ENCODE measurements around the gene USP40. TPM values are rescaled to one million over a fixed set of nuclear protein-coding genes. Genes with fewer than 3 reads are reported as not detected.

USP40 gene
- total and polyA plus RNA-seq, 10 of the 15 experiments (the other 5 are each of a cell fraction or from before 2014, with no cell fraction given) = 3.4 to 20.8 (median 15.2) TPM

GRCh38 chr2:233464056-233464455 is 102.5 kb downstream of the USP40 start:
- Histone ChIP-seq H3K9ac (ENCODE audit: control insufficient read depth, insufficient read depth, low read length) (no peak overlapping the region), H3K27ac (ENCODE audit: control insufficient read depth, insufficient read depth) (no peak overlapping the region), H3K36me3 (ENCODE audit: control insufficient read depth in 2 of 2, insufficient read depth in 2 of 2, low read length in 1 of 2) (peaks cover 17 to 28% of the 10 kb centered on the region in 2 experiments), H4K20me1 (ENCODE audit: control insufficient read depth, insufficient read depth) (no peaks in the 10 kb centered on the region), H3K9me3 (replicated peaks; ENCODE audit: control insufficient read depth, insufficient read depth, low read length) (no peaks in the 10 kb centered on the region), H3K4me3 (no peak overlapping the region), H3K27me3 (replicated peaks in 1 of 2; ENCODE audit: control insufficient read depth in 2 of 2, insufficient read depth in 2 of 2, low read length in 1 of 2) (no peaks in the 10 kb centered on the region), H3K79me2 (ENCODE audit: control insufficient read depth, insufficient read depth, low read length) (no peaks in the 10 kb centered on the region), H3K4me2 (ENCODE audit: control insufficient read depth, insufficient read depth) (no peak overlapping the region), H2AFZ (ENCODE audit: control insufficient read depth, low read depth, low read length) (no peak overlapping the region), H3K4me1 (ENCODE audit: control insufficient read depth, insufficient read depth, low read length) (no peaks in the 10 kb centered on the region)
- TF ChIP-seq HCFC1 (IDR thresholded peaks at IDR 0.05; ENCODE audit: low read length) = no peak
- no peak for TF ChIP-seq HDAC2 (IDR thresholded peaks at IDR 0.05)
- no peak for TF ChIP-seq TCF12 (IDR thresholded peaks at IDR 0.05; ENCODE audit: low read depth, low read length)
- no peak for TF ChIP-seq TCF7 (IDR thresholded peaks at IDR 0.05; ENCODE audit: borderline replicate concordance)
- TF ChIP-seq BCL11A (IDR thresholded peaks at IDR 0.05; ENCODE audit: low read depth, low read length) = no peak
- TF ChIP-seq GABPA (IDR thresholded peaks at IDR 0.05; ENCODE audit: low read depth) = no peak
- TF ChIP-seq CBFB (IDR thresholded peaks at IDR 0.05; ENCODE audit: low read depth) = no peak
- TF ChIP-seq MTA2 (IDR thresholded peaks at IDR 0.05; ENCODE audit: low read depth) = no peak
- no peak for TF ChIP-seq MXI1 (IDR thresholded peaks at IDR 0.05; ENCODE audit: low read depth, low read length)
- no peak for TF ChIP-seq DPF2 (IDR thresholded peaks at IDR 0.05)
- no peak for TF ChIP-seq CREB1 (IDR thresholded peaks at IDR 0.05; ENCODE audit: low read depth)
- TF ChIP-seq MYB (IDR thresholded peaks at IDR 0.05; ENCODE audit: borderline replicate concordance, low read depth, low read length) = no peak
- no peak for TF ChIP-seq CBX3 (IDR thresholded peaks at IDR 0.05; ENCODE audit: borderline replicate concordance, low read depth)
- TF ChIP-seq ZNF592 (IDR thresholded peaks at IDR 0.05) = no peak
- TF ChIP-seq SRF (IDR thresholded peaks at IDR 0.05; ENCODE audit: low read depth in 2 of 2, low read length in 2 of 2) = no peak
- TF ChIP-seq FOS (IDR thresholded peaks at IDR 0.05; ENCODE audit: borderline replicate concordance, extremely low read depth, insufficient read length) = no peak
- intact Hi-C loops (cut with micrococcal nuclease; ENCODE audit: unreplicated experiment) (no loop called here), in situ Hi-C loops (cut with MboI) (no loop called here)
- DNase-seq (ENCODE audit: low read depth, low spot score) = no peak
- RAD21 ChIA-PET (ENCODE audit: unreplicated experiment) = no interaction called here
- SMC1A ChIA-PET (ENCODE audit: uncharacterized antibody, unreplicated experiment) = no interaction called here
- POLR2A ChIA-PET = no interaction called here
- WGBS (ENCODE audit: insufficient coverage, insufficient replicate concordance, low lambda C conversion rate, missing lambda C conversion rate) = 97% methylated on average over 19 of the region's 19 CpGs
- FAIRE-seq = no peak
- no peak for ATAC-seq
- BruUV-seq (replicated peaks) = no TSS peak
- CTCF ChIA-PET = interaction anchor here (0.6 kb wide), 1 partner anchor 125 kb away, joined by 3 read pairs; no protein-coding TSS in a partner anchor

All from GM12878 (cell line).